B cell (primary cell): ENCODE results near the gene HLA-C.

Experiments used
- CTCF ChIP-seq: fragments of 200-600 bp; IDR thresholded peaks from one replicate; pipeline ENCODE4 v1.8.0; 2022; ENCODE audit warnings: antibody characterized with exemption, mild to moderate bottlenecking
- EZH2 ChIP-seq: IDR thresholded peaks from 2 replicates; pipeline ENCODE4 v1.6.1; 2012; ENCODE audit warnings: borderline replicate concordance, low read depth, mild to moderate bottlenecking, moderate library complexity, low read length; ENCODE audit not compliant: insufficient read depth, poor library complexity, severe bottlenecking

GRCh38 chr6:31267651-31268368 lies 4.1 kb downstream of the HLA-C start:
- TF ChIP-seq CTCF = no peak
- no peak for TF ChIP-seq EZH2
